ENCODE data around the gene PLXDC1.

DNA sequence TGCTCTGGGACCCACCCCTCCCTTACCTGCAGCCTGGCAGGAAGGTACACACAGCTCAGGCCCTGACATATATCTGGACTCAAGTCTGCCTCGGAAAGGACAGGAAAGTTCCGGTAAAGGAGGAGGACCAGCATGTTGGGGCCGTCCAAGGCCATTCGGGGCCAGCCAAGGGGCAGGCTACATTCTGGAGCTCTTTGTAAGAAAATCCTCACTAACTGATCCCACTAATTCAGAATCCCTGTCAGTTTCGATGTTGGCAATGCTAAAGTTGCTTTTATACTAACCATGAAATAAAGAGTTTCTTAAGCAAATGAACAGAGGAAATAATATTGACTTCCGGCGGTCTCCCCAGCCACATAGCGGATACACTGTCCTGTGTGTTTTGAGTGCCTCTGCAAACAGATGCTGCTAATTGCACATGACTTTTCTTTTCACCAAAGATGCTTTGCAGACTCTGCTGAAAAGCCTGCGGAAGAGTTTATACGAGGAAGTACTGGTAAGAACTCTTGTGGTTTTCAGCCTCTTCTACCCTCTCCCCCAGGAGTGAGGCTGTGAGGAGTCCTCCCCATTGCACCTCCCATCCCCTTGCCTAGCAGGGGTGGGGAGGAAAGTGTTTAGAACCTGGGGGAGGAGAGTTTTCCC is 54.8 kb downstream of the PLXDC1 start:
- TF ChIP-seq TAF1 (IDR thresholded peaks at IDR 0.05; ENCODE audit: borderline replicate concordance, insufficient read depth, low read length) (no peak), POLR2AphosphoS5 (IDR thresholded peaks at IDR 0.05; ENCODE audit: low read depth, low read length) (no peak)
- TF ChIP-seq, protein P1, sequence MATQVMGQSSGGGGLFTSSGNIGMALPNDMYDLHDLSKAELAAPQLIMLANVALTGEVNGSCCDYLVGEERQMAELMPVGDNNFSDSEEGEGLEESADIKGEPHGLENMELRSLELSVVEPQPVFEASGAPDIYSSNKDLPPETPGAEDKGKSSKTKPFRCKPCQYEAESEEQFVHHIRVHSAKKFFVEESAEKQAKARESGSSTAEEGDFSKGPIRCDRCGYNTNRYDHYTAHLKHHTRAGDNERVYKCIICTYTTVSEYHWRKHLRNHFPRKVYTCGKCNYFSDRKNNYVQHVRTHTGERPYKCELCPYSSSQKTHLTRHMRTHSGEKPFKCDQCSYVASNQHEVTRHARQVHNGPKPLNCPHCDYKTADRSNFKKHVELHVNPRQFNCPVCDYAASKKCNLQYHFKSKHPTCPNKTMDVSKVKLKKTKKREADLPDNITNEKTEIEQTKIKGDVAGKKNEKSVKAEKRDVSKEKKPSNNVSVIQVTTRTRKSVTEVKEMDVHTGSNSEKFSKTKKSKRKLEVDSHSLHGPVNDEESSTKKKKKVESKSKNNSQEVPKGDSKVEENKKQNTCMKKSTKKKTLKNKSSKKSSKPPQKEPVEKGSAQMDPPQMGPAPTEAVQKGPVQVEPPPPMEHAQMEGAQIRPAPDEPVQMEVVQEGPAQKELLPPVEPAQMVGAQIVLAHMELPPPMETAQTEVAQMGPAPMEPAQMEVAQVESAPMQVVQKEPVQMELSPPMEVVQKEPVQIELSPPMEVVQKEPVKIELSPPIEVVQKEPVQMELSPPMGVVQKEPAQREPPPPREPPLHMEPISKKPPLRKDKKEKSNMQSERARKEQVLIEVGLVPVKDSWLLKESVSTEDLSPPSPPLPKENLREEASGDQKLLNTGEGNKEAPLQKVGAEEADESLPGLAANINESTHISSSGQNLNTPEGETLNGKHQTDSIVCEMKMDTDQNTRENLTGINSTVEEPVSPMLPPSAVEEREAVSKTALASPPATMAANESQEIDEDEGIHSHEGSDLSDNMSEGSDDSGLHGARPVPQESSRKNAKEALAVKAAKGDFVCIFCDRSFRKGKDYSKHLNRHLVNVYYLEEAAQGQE (IDR thresholded peaks at IDR 0.05; ENCODE audit: insufficient read depth in 1 of 2, low read depth in 2 of 2, low read length in 2 of 2) = no peak
